ENCODE data around the gene TXNDC5.

- no peak for TF ChIP-seq CTCF (IDR thresholded peaks at IDR 0.05)
- TF ChIP-seq POLR2A (IDR thresholded peaks at IDR 0.05): no peak
Measured at GRCh38 chr6:7883381-7883780, 27.2 kb downstream of the TXNDC5 start.

All from thyroid gland (tissue), 4 donors.